ENCODE measurements around the gene TMEM108. TPM values are rescaled to one million over a fixed set of nuclear protein-coding genes. Genes with fewer than 3 reads are reported as not detected.

Gene TMEM108
- total RNA-seq, 1 experiment from 2014 or later = not detected

- no peak for TF ChIP-seq CTCF (IDR thresholded peaks at IDR 0.05; ENCODE audit: unreplicated experiment)
- H3K9me3 Mint-ChIP-seq (ENCODE audit: unreplicated experiment) = no peaks in the 10 kb centered on the region
- ChIA-PET CTCF (interaction anchor here (0.6 to 8.6 kb wide), 18 partner anchors 9 to 393 kb away, joined by 3 to 151 read pairs (median 8); no protein-coding TSS in a partner anchor), POLR2A (interaction anchor here (0.8 kb wide), 1 partner anchor 315 kb away, joined by 3 read pairs; no protein-coding TSS in a partner anchor)
- no peak for DNase-seq (ENCODE audit: unreplicated experiment)
- no peak overlapping the region for H3K27ac Mint-ChIP-seq (ENCODE audit: low read depth, unreplicated experiment)
- no peaks in the 10 kb centered on the region for H3K4me1 Mint-ChIP-seq (ENCODE audit: insufficient read depth, unreplicated experiment)
- H3K4me3 Mint-ChIP-seq (ENCODE audit: unreplicated experiment) = no peak overlapping the region
- H3K27me3 Mint-ChIP-seq (ENCODE audit: insufficient read depth, unreplicated experiment) = peaks cover 93% of the 10 kb centered on the region
- no peaks in the 10 kb centered on the region for H3K36me3 Mint-ChIP-seq (ENCODE audit: insufficient read depth, unreplicated experiment)
- intact Hi-C loops (cut with micrococcal nuclease) = no loop called here
- BruUV-seq (replicated peaks) = no TSS peak
Observed at GRCh38 chr3:133042778-133043177, 4.6 kb downstream of the TMEM108 start.

GRCh38 chr3:133047980-133048379 lies 9.8 kb downstream of the TMEM108 start:
- DNase-seq (ENCODE audit: unreplicated experiment) = no peak
- Mint-ChIP-seq H3K4me1 (ENCODE audit: insufficient read depth, unreplicated experiment) (no peaks in the 10 kb centered on the region), H3K36me3 (ENCODE audit: insufficient read depth, unreplicated experiment) (no peaks in the 10 kb centered on the region), H3K27me3 (ENCODE audit: insufficient read depth, unreplicated experiment) (peaks cover 90% of the 10 kb centered on the region), H3K9me3 (ENCODE audit: unreplicated experiment) (no peaks in the 10 kb centered on the region), H3K4me3 (ENCODE audit: unreplicated experiment) (no peak overlapping the region), H3K27ac (ENCODE audit: low read depth, unreplicated experiment) (no peak overlapping the region)
- no TSS peak for BruUV-seq (replicated peaks)
- ChIA-PET POLR2A (no interaction called here), CTCF (no interaction called here)
- TF ChIP-seq CTCF (IDR thresholded peaks at IDR 0.05; ENCODE audit: unreplicated experiment) = no peak
- intact Hi-C loops (cut with micrococcal nuclease) = no loop called here

- Mint-ChIP-seq H3K36me3 (ENCODE audit: insufficient read depth, unreplicated experiment) (no peaks in the 10 kb centered on the region), H3K4me3 (ENCODE audit: unreplicated experiment) (no peak overlapping the region), H3K9me3 (ENCODE audit: unreplicated experiment) (no peaks in the 10 kb centered on the region), H3K27ac (ENCODE audit: low read depth, unreplicated experiment) (no peak overlapping the region), H3K27me3 (ENCODE audit: insufficient read depth, unreplicated experiment) (peaks cover 76% of the 10 kb centered on the region), H3K4me1 (ENCODE audit: insufficient read depth, unreplicated experiment) (no peaks in the 10 kb centered on the region)
- intact Hi-C loops (cut with micrococcal nuclease) = no loop called here
- no TSS peak for BruUV-seq (replicated peaks)
- ChIA-PET CTCF (interaction anchor here (0.5 to 0.6 kb wide), 2 partner anchors 373 to 669 kb away, joined by 3 read pairs; no protein-coding TSS in a partner anchor), POLR2A (interaction anchor here (0.7 kb wide), 1 partner anchor 338 kb away, joined by 3 read pairs; no protein-coding TSS in a partner anchor)
- DNase-seq (ENCODE audit: unreplicated experiment) = no peak
- TF ChIP-seq CTCF (IDR thresholded peaks at IDR 0.05; ENCODE audit: unreplicated experiment) = no peak
Observed at GRCh38 chr3:133049491-133049890, 11.3 kb downstream of the TMEM108 start.

DNA sequence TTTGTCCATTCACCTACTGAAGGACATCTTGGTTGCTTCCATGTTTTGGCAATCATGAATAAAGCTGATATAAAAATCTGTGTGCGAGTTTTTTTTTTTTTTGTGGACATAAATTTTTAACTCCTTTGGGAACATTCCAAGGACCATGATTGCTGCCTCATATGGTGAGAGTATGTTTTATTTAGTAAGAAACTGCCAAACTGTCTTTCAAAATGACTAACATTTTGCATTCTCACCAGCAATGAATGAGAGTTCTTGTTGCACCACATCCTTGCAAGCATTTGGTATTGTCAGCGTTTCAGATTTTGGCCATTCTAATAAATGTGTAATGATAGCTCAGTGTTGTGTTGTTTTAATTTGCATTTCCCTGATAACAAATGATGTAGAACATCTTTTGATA lies 12.7 kb downstream of the TMEM108 start:
- ChIA-PET CTCF (interaction anchor here (2.3 kb wide), 1 partner anchor 9 kb away, joined by 11 read pairs; no protein-coding TSS in a partner anchor), POLR2A (no interaction called here)
- no peaks in the 10 kb centered on the region for H3K9me3 Mint-ChIP-seq (ENCODE audit: unreplicated experiment)
- BruUV-seq (replicated peaks) = no TSS peak
- no peak for DNase-seq (ENCODE audit: unreplicated experiment)
- TF ChIP-seq CTCF (IDR thresholded peaks at IDR 0.05; ENCODE audit: unreplicated experiment) = no peak
- H3K36me3 Mint-ChIP-seq (ENCODE audit: insufficient read depth, unreplicated experiment) = no peaks in the 10 kb centered on the region
- peaks cover 68% of the 10 kb centered on the region for H3K27me3 Mint-ChIP-seq (ENCODE audit: insufficient read depth, unreplicated experiment)
- H3K4me1 Mint-ChIP-seq (ENCODE audit: insufficient read depth, unreplicated experiment) = no peaks in the 10 kb centered on the region
- intact Hi-C loops (cut with micrococcal nuclease) = no loop called here
- no peak overlapping the region for H3K4me3 Mint-ChIP-seq (ENCODE audit: unreplicated experiment)
- no peak overlapping the region for H3K27ac Mint-ChIP-seq (ENCODE audit: low read depth, unreplicated experiment)
